Bronchial epithelial cell (primary cell): ENCODE measurements around the gene CD163L1. TPM values are rescaled to one million over a fixed set of nuclear protein-coding genes. Genes with fewer than 3 reads are reported as not detected.

Experiments
- DNase-seq: peaks from one replicate; pipeline ENCODE4 v3.0.0-alpha.2; 2010; ENCODE audit warnings: low read depth
- FAIRE-seq: peaks from 2 replicates; lab custom pipeline; 2011; peaks lifted over from hg19 to GRCh38; lab: Jason Lieb, UNC
- H3K27me3 ChIP-seq: 2 replicates; pipeline ENCODE4 v1.5.1; 2011; ENCODE audit warnings: low read length; ENCODE audit not compliant: control insufficient read depth, insufficient read depth
- H3K36me3 ChIP-seq: 2 replicates; pipeline ENCODE4 v1.5.1; 2011; ENCODE audit warnings: low read length; ENCODE audit not compliant: control insufficient read depth, insufficient read depth
- H3K4me3 ChIP-seq: 2 replicates; pipeline ENCODE4 v1.5.1; 2011; ENCODE audit warnings: mild to moderate bottlenecking, low read depth, low read length, control low read depth
- CTCF ChIP-seq: IDR thresholded peaks from 2 replicates; pipeline ENCODE4 v1.5.1; 2011; ENCODE audit warnings: mild to moderate bottlenecking, moderate library complexity, low read length, control low read depth, inconsistent platforms; ENCODE audit not compliant: insufficient read depth, severe bottlenecking
- total RNA-seq: library from RNA; depleted of rRNA; stranded (reverse); fragments of >200 nt; gene quantifications from 2 replicates; pipeline ENCODE4 v1.2.1, GENCODE V29; 2014

CD163L1 gene
- total RNA-seq, 1 donor from 2014 or later: not detected

- Histone ChIP-seq H3K36me3 (no peaks in the 10 kb centered on the region), H3K27me3 (no peaks in the 10 kb centered on the region), H3K4me3 (no peak overlapping the region)
- no peak for FAIRE-seq
- no peak for TF ChIP-seq CTCF
- no peak for DNase-seq
Measured at GRCh38 chr12:7472060-7472459, 28.1 kb upstream of the CD163L1 start.

DNA sequence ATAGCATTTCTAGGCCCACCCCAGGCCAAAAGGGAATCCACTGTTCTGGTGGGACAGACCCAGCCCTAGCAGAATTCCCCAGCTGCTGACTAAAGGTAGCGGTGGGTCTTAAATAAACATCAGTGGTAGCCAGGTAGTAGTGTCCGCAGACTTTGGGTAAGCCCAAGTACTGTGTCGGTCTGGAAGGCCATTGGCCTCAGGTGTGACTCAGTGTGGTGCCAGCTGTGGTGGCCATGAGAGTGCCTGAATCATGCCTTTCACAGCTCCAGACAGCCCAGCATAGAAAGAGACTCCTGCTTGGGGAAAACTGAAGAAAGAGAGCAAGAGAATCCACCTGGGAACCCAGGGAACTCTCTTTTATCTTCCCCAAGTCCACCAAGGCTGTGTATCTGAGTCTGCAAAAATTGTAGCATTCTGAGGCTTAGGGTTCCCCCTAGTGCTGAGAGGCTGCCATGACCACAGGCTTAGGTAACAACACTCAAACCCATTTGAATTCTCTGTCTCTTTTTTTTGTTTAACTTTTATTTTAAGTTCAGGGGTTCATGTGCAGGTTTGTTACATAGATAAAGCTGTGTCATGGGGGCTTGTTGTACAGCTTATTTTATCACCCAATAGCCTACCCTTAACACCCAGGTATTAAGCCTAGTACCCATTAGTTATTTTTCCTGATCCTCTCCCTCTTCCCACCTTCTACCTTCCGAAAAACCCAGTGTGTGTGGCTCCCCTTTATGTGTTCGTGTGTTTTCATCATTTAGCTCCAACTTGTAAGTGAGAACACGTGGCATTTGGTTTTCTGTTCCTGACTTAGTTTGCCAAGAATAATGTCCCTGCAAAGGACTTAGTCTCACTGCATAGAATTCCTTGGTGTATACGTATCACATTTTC, 16.7 kb upstream of the CD163L1 start:
- no peak overlapping the region for H3K4me3 ChIP-seq
- FAIRE-seq: no peak
- peak; percentile 53 for DNase-seq
- TF ChIP-seq CTCF: peak; percentile 85
- H3K36me3 ChIP-seq: no peaks in the 10 kb centered on the region
- H3K27me3 ChIP-seq: no peaks in the 10 kb centered on the region

DNA sequence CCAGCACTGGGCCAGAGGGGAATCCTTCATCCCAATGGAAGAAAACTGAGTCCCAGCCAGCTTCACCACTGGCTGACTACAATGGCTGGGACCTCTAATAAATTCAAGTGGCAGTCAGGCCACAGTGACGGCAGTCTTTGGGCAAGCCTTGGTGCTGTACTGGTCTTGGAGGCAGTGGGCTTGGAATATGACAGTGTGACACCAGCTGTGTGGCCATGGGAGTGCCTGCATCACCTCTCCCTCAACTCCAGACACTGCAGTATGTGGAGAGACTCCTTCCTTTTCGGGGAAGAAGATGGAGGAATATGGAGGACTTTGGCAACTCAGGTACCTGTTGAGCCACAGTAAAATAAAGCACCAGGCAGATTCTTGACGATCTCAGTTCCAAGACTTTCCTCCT, 16.0 kb upstream of the CD163L1 start:
- no peak for FAIRE-seq
- no peak for DNase-seq
- no peaks in the 10 kb centered on the region for H3K36me3 ChIP-seq
- TF ChIP-seq CTCF: no peak
- no peaks in the 10 kb centered on the region for H3K27me3 ChIP-seq
- no peak overlapping the region for H3K4me3 ChIP-seq

GRCh38 chr12:7451756-7452155, 7.8 kb upstream of the CD163L1 start:
- no peak for FAIRE-seq
- no peaks in the 10 kb centered on the region for H3K36me3 ChIP-seq
- no peak for DNase-seq
- TF ChIP-seq CTCF: no peak
- no peak overlapping the region for H3K4me3 ChIP-seq
- no peaks in the 10 kb centered on the region for H3K27me3 ChIP-seq

GRCh38 chr12:7450667-7451066, 6.7 kb upstream of the CD163L1 start:
- Histone ChIP-seq H3K4me3 (no peak overlapping the region), H3K36me3 (no peaks in the 10 kb centered on the region), H3K27me3 (no peaks in the 10 kb centered on the region)
- no peak for FAIRE-seq
- no peak for TF ChIP-seq CTCF
- peak; percentile 81 for DNase-seq
